Measurements from ENCODE around the gene PSEN2. TPM values are rescaled to one million over a fixed set of nuclear protein-coding genes. Genes with fewer than 3 reads are reported as not detected.

The PSEN2 gene
- total RNA-seq, 4 donors from 2014 or later = 24.8 to 41.4 (median 34.1) TPM

GRCh38 chr1:226943927-226944326 lies 73.5 kb downstream of the PSEN2 start:
- Histone ChIP-seq H3K4me3 (peak overlapping the region; percentile 45 to 95 (median 88)), H3K27me3 (no peaks in the 10 kb centered on the region), H3K36me3 (no peaks in the 10 kb centered on the region), H3K27ac (peak overlapping the region; percentile 98 to 99 (median 99)), H3K9me3 (no peaks in the 10 kb centered on the region), H3K4me1 (peaks cover 49 to 62% of the 10 kb centered on the region in 2 donors)
- DNase-seq (no peak), ATAC-seq (no peak)
- in situ Hi-C loops (cut with MboI; ENCODE audit: low sequenced_read_pairs in 4 of 4) (no loop called here), intact Hi-C loops (cut with DNase I; ENCODE audit: low total_unique reads) (loop anchor here (1.0 to 10.0 kb wide), 6 partner anchors 23 to 1261 kb away; partner anchors contain the start of genes ARF1, OBSCN and WNT9A)
- TF ChIP-seq, protein P1, sequence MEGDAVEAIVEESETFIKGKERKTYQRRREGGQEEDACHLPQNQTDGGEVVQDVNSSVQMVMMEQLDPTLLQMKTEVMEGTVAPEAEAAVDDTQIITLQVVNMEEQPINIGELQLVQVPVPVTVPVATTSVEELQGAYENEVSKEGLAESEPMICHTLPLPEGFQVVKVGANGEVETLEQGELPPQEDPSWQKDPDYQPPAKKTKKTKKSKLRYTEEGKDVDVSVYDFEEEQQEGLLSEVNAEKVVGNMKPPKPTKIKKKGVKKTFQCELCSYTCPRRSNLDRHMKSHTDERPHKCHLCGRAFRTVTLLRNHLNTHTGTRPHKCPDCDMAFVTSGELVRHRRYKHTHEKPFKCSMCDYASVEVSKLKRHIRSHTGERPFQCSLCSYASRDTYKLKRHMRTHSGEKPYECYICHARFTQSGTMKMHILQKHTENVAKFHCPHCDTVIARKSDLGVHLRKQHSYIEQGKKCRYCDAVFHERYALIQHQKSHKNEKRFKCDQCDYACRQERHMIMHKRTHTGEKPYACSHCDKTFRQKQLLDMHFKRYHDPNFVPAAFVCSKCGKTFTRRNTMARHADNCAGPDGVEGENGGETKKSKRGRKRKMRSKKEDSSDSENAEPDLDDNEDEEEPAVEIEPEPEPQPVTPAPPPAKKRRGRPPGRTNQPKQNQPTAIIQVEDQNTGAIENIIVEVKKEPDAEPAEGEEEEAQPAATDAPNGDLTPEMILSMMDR (IDR thresholded peaks at IDR 0.05 in 4 of 5, conservative IDR thresholded peaks at IDR 0.05 in 1 of 5) = no peak
- TF ChIP-seq POLR2A (IDR thresholded peaks at IDR 0.05) = no peak

- H3K27ac ChIP-seq = peak overlapping the region; percentile 98 to 99 (median 99)
- H3K4me3 ChIP-seq = peak overlapping the region; percentile 45 to 95 (median 88)
- no peaks in the 10 kb centered on the region for H3K9me3 ChIP-seq
- TF ChIP-seq, protein P1 (IDR thresholded peaks at IDR 0.05 in 4 of 5, conservative IDR thresholded peaks at IDR 0.05 in 1 of 5) = no peak
- TF ChIP-seq POLR2A (IDR thresholded peaks at IDR 0.05) = peak; percentile 78 to 86
- H3K27me3 ChIP-seq = no peaks in the 10 kb centered on the region
- peak; percentile 84 to 86 for DNase-seq
- H3K36me3 ChIP-seq = no peaks in the 10 kb centered on the region
- intact Hi-C loops (cut with DNase I; ENCODE audit: low total_unique reads) = loop anchor here (10.0 kb wide), 3 partner anchors 280 to 1260 kb away; partner anchors contain the start of genes ARF1 and OBSCN
- peak; percentile 40 to 50 for ATAC-seq
- in situ Hi-C loops (cut with MboI; ENCODE audit: low sequenced_read_pairs in 4 of 4) = no loop called here
- H3K4me1 ChIP-seq = peaks cover 62 to 73% of the 10 kb centered on the region in 2 donors
Observed at GRCh38 chr1:226945106-226945857, 74.9 kb downstream of the PSEN2 start.

Other genes starting within 250 kb of the PSEN2 start
- gene ITPKB, start 131.3 kb upstream of the PSEN2 start, total RNA-seq = 10 to 100 TPM in 1 of 4 donors, 1 to 10 TPM in 3; 7.1 to 13.9 (median 7.8) TPM
- gene COQ8A, start 69.7 kb downstream of the PSEN2 start, total RNA-seq = 1,000 to 10,000 TPM in 3 of 4 donors, 100 to 1,000 TPM in 1; 950 to 2,403 (median 1,384) TPM

Measured in gastrocnemius medialis (tissue), 4 donors.